Activated CD4-positive, alpha-beta T cell treated with anti-CD3 and anti-CD28 coated beads, Interleukin-2, Interleukin-4, amounts not matched to agents 100 ng/mL and 50 ng/mL, durations not matched to agents 16 hours and 8 hours (primary cell): ENCODE data around the gene SLCO3A1.
A peak's percentile ranks its signal among the peaks of the same experiment; 100 is the strongest.
"Not testable (repeated sequence)": the region's sequence is repeated elsewhere in the genome, so short reads cannot be mapped to it uniquely, and the experiment has no call there.

Experiments used
- DNase-seq: peaks from one replicate; pipeline ENCODE4 v3.0.0-alpha.2; 2020; ENCODE audit warnings: low spot score

Gene SLCO3A1

DNA sequence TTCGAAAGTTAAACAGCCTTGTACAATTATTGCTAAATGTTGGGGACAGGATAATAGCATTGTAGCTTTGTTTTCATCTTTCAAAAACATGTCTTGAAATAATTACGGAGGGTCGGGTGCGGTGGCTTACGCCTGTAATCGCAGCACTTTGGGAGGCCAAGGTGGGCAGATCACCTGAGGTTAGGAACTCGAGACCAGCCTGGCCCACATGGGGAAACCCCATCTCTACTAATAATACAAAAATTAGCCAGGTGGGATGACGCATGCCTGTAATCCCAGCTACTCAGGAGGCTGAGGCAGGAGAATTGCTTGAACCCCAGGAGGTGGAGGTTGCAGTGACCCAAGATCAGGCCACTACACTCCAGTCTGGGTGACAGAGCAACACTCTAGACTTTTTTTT lies 216.7 kb downstream of the SLCO3A1 start:
- not testable (repeated sequence) for DNase-seq

DNA sequence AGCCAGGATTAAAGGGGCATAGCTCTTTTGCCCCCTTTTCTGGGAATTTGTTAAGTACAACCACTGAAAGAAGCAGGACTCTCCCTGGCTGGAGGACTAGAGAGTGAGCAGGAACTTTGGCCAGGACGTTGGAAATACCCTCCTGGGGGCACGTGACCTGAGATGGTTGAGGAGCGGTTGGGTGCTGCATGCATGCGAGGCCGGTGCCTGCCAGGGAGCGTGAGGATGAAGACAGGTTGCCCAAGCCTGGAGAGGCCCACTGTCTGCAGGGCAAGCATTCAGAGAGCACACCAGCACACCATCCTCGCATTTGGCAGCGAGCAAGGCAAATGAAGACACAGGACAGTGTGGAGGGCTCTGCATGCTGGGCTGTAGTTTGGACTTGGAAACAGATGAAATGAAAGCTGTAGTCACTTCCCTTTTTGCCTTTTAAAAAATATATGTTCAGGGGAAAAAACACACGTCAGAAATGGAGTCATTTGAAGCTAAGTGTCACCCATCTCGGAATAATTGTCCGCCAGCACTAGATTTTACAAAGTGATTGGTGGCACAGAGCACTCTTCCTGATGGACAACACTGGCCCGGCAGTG lies 217.6 kb downstream of the SLCO3A1 start:
- no peak for DNase-seq

DNA sequence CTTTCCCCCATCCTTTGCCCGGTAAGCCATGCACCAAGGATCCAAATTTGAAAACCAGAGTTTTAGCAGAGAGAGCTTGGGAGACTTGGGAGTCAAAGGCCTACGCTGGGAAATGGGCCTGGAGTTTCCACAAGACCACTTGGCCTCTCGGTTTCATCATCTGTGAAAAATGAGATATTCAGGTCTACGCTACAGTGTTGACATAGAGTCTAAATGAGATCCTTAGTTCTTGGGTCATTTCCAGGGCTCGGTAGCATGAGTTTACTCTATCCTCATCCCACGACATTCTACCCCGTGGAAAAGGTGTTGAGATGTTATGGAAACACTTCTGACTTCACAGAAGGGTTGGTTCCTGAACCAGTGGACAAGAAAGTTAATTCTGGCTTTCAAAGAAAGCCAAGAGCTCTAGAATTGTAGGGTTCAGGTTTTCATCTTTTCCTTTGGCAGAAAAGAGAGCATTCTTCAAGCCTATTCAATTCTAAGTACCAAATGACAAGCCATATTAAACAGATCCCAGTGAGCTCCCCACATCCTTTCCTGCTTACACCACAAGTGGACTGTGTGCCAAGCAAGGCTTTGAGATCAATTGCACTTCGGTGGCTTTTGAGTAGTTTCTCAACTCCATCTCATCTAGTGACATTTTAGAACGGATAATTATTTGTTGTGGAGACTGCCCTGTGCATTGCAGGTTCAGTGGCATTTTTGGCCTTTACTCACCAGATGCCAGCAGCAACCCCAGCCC lies 219.7 kb downstream of the SLCO3A1 start:
- DNase-seq = no peak

DNA sequence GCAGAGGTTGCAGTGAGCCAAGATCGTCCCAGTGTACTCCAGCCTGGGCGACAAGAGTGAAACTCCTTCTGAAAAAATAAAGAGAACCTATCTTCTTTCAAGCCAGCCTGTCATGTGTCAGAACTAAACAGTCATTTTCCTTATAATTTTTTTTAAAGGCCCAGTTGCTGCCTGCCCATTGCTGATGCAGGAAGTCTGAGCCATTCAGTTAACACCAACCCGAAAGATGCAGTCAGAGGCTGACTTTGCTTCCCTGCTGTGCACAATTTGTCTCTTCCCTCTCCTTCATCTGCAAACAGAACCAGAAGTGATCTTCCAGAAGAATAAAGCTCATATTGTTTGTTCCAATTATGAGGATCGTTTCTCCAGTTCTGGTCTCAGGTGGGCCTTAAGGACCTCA lies 220.6 kb downstream of the SLCO3A1 start:
- no peak for DNase-seq

DNA sequence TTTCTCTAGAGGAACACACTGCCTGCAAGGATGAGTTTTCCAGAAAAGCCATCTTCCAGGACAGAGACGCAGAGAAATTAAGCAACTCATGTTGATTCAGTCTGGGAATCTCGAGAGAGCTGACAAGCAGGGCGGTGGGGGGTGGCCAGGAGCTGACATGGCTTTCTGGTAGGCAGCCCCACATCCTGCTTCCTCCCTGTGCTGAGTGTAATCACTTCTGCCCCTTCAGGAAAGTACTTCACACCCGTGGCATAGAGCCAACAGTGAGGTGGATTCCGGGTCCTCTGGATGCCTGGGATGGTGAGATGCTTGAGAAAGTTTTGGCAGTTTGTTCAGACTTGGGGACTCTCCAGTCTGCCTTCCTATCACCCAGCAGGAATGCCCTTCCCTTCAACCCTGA lies 221.1 kb downstream of the SLCO3A1 start:
- no peak for DNase-seq

DNA sequence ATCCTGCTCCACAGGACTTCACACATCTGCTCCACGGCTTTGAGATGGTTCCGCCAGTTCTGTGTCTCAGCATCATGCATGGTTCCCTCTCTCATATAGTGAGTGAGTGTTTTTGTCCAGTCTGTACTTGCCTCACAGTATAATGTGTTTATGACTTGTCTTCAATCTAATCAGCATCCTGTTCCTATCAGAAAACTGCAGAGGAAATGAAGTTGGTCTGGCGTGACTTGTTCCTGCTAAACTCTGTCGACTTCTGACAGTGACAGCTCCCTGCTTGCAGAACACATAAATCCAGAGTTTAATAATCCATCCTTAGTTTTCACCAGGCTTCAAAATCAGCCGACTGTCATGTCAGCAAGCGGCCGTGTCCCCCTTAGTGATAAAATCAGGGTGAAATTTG lies 222.3 kb downstream of the SLCO3A1 start:
- DNase-seq = no peak

DNA sequence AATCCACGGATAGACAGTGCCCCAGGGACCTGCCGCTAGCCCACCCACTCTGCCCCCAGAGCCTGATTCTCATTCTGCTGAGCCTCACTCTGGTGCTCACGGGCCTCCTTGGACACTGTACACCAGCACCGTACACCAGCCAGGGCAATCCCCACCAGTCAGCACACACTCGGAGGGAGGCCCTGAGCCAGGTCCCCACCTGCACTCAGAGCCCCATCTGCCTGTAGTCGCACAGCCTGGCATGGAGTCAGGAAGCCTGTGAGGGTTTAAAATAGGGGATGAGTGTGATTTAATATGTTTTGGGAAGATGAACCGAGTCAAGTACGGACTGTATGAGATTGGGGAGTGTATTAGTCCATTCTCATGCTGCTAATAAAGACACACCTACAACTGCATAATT lies 223.0 kb downstream of the SLCO3A1 start:
- DNase-seq = no peak

DNA sequence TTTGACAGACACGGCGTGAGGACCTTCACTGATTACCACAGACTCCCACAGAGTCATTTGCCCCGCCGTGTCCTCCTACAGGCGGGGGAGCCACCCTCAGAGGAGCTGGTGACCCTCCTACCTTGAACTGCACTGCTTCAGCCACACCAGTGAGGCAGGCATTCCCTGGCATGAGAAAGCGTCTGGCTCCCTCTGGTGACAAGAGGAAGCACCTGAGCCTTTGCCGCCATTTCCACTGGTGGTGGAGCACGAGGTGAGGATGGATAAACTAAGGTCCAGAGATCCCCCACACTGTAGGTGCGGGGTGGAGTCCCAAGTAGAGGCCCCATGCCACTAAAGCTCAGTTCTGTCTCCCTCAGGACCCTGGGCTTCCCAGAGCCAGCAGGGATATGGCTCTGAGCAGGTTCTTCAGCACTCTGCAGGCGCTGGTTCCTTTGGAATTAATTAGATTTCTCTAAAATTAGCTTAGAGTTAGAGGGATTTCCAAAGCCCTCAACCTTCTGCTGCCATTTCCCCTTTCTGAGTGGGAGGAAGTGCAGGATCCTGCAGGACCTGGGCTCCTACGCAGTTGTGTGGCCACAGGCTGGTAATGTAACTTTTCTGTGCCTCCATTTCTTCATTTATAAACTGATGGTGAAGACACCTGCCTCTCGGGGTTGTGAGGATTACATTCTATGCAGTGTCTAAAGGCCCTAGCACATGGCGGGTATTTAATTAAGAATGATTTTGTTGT lies 224.0 kb downstream of the SLCO3A1 start:
- DNase-seq = peak; percentile 66

DNA sequence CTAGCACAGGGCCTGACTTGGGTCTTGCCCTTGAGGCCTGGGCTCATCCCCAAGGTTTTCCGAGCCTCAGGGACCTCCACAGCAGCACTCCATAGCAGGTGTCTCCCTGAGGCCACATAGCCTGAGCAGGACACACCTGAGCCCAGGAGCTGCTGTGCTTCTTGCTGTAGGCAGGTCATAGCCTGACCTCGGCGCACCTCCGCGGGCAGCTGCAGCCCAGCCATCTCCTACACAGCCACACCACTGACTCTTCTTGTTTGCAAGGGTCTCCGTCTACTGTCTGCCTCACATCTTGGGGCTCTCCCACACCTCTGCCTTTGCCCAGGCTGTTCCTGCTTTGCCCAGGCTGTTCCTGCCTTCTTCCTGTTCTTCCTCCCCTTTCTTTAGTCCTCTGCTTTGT lies 224.8 kb downstream of the SLCO3A1 start:
- no peak for DNase-seq

DNA sequence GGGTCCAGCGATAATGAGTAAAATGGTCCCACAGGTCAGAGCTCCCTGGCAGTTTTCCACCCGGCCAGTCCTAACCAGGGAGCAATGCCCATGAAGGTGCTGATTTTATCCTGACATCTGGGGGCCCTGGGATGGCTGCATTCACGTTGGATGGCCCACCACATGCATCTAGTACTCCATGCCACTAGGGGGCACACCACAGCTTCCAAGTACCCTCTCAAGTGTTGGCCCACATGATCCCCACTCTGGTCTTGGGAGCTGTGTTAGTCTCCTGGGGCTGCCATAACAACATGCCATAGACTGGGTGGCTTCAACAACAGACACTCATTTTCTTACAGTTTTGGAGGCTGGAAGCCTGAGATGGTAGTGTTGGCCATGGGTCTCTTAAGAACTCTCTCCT lies 225.5 kb downstream of the SLCO3A1 start:
- peak; percentile 22 for DNase-seq

DNA sequence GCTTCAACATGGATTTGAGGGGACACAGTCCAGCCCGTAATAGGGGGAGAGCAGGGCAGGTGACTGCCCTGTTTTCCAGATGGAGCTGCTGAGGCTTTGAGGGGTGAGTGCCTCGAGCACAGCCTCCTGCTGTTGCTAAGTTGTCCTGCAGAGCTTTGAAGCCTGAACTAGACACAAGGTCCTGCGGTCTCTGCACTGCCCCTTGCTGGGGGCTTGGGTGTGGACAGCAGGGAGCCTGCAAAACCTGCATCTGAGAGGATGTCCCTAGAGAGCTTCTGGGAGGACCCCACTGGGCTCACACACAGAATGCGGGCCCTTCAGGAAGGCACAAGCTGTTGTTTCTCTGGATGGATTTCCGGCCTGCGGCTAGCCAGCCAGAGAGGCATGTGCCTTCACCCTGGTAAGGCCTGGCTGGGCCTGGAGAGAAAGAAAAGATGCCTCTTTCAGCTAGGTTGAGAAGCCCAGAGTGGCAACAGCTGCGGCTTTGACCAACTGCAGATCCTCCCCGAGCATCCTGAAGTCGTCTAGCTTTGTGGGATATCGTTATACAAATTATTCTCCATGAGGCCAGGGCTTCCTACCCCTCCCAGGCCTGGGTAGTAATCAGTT lies 226.2 kb downstream of the SLCO3A1 start:
- no peak for DNase-seq

DNA sequence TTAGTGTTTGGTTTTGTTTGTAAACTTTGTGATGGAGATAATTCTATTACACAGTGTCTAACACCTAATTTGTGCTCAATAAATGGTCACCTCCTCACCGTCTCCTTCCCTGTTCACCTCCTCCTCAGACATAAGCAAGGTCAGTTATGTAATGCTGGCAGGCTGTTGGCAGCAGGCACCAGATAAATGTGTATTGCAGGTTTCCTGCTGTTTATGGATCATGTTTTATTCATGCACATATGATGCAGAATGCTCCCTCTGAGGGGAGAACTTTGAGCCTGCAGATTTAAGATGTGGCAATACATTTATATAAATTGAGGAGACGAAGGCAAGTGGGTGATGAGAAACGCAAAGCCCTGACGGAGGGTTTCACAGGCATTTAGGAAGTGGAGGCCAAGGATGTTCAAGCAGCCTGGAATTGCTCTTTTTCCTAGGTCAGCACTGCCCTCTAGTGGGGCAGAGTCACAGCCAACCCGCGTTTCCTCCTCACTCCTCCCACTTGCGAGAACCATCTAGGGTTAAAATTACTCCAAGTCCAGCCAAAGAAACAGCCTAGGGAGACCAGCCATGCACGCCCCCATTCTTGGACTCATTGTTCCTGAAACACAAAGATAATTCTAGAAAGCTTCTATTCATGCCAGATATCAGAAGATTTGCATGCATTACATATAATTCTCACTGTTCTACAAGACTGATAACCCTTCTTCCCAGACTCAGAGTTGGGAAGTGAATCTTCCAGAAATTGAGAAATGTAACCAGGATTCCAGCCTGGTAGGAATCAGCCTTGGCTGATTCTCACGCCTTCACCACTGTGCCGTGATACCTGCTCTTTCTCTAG lies 228.7 kb downstream of the SLCO3A1 start:
- peak; percentile 60 for DNase-seq

DNA sequence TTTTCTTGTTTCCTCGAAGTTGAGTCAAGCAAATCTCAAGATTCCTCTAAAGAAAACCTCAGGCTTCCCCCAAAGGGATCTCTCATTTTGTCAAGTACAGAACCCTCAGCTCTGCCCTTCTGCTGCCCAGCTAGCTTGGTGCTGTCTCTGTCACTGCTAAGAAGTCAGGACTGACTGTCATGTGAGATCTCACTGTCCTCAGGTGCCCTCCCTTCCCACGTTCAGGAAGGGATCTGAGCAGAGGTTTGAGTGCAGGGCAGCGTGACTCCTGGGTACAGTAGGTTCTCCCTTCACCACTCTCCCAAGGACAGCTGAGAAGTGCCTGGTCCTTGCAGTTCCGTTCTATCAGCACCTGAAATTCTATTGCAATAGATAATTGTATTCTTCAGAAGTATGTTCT lies 229.7 kb downstream of the SLCO3A1 start:
- DNase-seq = no peak

DNA sequence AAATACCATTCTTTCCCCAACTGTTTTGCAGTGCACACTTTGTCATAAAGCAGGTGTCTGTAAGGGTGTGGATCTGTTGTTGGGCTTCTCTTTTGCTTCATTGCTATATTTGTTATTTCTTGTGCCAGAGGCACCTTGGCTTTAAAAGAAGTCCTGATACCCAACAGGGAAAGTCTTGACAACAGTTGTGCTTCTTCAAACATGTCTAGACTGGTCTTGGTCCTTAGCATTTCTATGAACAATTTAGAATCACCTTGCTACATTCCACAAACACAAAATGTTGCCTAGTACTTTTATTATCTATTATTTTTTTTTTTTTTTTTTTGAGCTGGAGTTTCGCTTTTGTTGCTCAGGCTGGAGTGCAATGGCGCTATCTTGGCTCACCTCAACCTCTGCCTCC lies 233.7 kb downstream of the SLCO3A1 start:
- no peak for DNase-seq

DNA sequence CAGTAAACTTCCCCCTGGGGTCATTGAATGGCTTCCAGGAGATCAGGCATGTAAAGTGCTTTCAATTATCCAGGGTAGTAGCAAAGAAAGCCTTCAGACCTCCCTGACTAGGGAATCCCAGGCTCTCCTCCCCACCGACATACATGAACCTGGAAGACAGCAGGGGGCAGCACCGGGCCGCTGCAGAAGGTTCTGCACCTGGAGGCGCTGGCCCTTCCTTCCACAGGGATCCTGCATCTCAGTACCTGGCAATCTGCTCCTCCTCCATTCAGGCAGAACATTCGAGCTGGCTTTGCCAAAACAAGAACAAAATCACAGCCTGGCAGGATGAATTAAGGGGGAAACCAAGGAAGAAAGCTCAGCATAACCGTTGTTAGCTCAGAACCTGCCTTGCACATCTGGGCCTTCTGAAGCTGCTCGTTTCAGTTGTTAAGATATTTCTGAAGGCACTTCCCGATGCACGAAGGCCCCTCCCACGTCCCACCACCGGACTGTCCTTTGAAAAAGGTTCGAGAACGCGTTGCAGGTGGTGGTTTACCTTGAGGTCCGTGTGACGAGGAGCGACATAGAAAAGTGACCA lies 237.7 kb downstream of the SLCO3A1 start:
- DNase-seq = no peak

DNA sequence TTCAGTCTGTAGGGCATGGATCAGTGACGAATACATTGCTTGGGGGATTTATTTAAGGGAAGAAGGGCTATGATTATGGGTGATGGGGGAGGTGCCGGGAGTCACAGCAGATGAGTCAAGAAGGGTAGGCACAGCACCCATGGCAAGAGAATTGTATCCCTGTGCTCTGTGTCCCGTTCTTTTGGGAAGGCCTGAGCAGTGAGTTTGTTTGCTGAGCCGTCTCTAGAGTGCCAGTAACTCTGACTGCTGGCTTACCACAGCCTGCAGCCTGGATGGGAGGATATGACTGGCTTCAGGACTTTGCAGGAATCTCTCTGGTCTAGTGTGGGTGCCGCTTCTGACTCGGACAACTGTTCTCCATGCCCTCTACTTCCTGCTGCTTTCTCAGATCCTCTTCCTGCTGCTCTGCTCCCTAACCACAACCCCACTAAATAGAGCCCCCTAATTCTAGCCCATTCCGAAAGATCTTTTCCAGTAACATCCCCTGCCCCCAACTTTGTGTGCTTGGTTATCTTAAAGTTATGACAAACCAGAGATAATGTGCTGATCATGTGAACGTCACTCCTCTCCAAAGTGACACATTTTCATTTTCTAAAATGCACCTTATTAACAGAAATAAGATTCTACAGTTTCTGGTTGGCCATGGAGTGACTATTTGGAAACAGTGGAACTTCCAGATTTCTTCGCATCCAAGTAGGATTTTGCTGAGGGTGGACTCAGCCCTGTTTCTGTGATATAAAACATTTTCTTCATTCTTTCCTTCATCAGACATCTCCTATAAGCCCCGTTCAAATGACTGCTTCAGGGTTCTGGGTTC lies 239.0 kb downstream of the SLCO3A1 start:
- DNase-seq = no peak

DNA sequence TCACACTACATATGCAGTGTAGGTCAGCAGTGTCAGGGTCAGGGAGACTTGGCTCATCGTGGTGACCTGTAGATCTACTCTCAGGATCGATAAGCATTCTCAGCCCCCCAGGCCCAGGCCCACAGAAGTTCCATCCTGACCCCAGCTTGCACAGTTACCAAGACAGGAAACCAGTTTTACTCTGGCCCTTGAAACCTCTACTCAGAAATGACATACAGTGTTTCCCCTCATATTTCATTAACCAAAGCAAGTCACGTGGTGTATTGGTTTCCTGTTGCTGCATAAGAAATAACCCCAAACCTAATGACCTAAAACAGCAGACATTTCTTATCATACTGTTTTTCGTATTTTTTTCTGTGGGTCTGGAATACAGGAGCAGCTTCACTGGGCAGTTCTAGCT lies 242.2 kb downstream of the SLCO3A1 start:
- DNase-seq = peak; percentile 47

DNA sequence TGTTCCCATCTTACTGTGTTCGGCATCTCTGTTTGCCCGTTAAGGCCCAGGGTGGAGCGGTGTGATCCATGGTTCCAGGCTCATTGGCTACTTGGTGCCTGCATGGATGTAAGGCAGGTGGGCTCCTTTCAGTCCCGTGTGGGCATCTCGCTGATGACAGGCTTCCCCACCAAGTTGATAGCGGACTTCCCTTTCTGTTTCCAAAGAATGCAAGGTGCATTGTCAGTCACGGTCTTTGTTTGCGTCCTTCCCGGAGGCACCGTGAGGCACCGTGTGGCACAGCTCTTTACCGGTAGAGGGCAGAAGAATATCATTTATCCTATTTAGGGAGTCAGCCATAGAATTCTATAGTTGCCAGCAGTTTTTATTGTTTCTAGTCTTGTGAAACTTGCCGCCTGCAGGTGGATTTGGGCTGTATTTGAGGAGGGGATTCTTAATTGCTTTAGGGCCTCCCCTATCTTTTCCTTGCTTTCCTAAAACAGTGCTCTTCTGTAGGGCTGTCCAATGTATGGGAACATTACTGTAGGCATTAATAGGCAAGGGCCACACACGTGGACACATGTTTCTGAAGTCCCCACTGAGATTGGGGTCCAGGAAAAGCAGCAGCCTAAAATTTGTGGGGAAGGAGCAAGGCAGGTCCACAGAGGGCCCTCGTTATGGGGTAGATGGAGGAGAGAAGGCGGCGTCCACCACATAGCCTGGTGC lies 244.1 kb downstream of the SLCO3A1 start:
- peak; percentile 62 for DNase-seq

DNA sequence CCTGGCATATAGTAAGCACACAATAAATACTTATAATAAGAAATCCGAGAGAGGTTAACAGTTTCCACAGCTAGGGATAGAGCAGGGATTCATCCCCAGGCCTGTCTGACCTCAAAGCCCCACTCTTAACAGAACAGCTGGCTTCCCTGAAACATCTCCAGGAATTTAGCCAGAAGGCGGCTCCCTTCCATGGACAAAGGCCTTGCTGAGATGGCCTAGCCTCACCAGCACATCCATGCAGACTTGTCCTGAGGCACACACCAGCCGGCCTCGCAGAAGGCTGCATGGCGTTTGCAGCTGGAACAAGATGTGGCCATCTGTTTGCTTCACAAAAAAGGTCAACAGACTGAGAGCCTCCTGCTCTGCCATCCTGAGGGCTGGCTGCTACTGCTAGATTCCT lies 245.4 kb downstream of the SLCO3A1 start:
- DNase-seq = no peak

DNA sequence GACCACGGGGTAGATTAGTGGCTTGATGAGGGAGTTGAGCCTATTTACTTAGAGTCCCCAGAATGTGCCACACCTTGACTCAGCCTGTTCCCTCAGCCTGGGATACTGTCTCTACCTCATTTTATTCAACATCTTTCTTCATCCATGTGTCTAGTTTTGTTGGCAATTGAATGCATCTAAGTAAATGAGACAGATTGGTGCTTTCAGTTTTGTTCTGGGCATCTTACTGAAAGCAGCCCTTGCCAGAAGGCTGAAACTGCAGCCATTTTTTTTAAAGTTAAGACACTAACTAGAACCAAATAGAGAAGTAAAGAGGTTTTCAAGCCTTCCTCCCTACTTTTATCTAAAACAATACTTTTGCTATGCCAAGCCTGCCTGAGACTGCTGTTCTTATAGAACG lies 246.8 kb downstream of the SLCO3A1 start:
- no peak for DNase-seq
